ENCODE measurements around the gene POC1A. TPM values are rescaled to one million over a fixed set of nuclear protein-coding genes. Genes with fewer than 3 reads are reported as not detected.

The POC1A gene
- polyA plus RNA-seq, 1 donor from 2014 or later, result 1.3 TPM

DNA sequence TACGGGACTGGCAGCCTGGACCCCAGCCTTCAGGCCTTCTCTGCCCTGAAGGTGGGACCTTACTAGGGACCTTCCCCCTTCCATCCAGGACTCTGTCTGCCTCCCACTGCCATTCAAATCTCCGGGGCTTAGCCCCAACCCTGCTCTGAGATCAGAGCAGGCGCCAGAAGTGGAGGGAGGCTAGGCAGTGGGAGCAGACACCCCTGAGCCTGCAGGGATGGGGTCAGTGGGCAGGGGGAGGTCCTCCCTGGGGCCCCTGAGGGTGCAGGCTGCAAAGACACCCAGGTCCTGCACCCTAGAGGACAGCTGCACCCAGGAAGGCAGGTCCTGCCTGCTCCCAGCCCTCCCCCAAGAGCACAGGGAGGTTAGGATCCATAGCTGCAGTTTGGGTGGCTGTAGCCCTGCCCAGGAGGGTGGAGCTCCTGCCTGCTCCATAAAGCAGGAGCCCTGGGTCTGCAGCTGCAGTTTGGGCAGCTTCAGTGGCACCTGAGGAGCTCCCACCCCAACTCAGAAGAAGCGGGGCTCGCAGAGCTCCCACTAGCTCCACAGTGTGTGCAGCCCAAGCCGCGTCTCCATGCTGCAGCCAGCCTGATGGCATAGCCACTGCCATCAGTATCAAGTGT, 8.1 kb upstream of the POC1A start:
- Histone ChIP-seq H3K27me3 (ENCODE audit: insufficient read depth, low read depth, low read length) (no peaks in the 10 kb centered on the region), H3K9me3 (ENCODE audit: low read length) (no peaks in the 10 kb centered on the region), H3K9me2 (ENCODE audit: insufficient read depth, low read length) (no peaks in the 10 kb centered on the region), H3K4me3 (ENCODE audit: low read length) (no peak overlapping the region), H3F3A (ENCODE audit: insufficient read depth, low read length, poor library complexity, severe bottlenecking) (no peaks in the 10 kb centered on the region), H2AFZ (ENCODE audit: low read depth, low read length) (no peak overlapping the region), H3K4me2 (ENCODE audit: low read length) (no peak overlapping the region), H4K20me1 (ENCODE audit: insufficient read depth) (no peaks in the 10 kb centered on the region), H3K79me2 (replicated peaks; ENCODE audit: insufficient read depth, low read length) (no peaks in the 10 kb centered on the region), H3K36me3 (ENCODE audit: insufficient read depth, low read length) (no peaks in the 10 kb centered on the region), H3K27ac (ENCODE audit: low read length) (no peak overlapping the region), H3K9ac (ENCODE audit: low read length) (no peak overlapping the region)
- no peak for TF ChIP-seq EP300 (conservative IDR thresholded peaks at IDR 0.05; ENCODE audit: poor library complexity, severe bottlenecking)
- TF ChIP-seq, protein P1, sequence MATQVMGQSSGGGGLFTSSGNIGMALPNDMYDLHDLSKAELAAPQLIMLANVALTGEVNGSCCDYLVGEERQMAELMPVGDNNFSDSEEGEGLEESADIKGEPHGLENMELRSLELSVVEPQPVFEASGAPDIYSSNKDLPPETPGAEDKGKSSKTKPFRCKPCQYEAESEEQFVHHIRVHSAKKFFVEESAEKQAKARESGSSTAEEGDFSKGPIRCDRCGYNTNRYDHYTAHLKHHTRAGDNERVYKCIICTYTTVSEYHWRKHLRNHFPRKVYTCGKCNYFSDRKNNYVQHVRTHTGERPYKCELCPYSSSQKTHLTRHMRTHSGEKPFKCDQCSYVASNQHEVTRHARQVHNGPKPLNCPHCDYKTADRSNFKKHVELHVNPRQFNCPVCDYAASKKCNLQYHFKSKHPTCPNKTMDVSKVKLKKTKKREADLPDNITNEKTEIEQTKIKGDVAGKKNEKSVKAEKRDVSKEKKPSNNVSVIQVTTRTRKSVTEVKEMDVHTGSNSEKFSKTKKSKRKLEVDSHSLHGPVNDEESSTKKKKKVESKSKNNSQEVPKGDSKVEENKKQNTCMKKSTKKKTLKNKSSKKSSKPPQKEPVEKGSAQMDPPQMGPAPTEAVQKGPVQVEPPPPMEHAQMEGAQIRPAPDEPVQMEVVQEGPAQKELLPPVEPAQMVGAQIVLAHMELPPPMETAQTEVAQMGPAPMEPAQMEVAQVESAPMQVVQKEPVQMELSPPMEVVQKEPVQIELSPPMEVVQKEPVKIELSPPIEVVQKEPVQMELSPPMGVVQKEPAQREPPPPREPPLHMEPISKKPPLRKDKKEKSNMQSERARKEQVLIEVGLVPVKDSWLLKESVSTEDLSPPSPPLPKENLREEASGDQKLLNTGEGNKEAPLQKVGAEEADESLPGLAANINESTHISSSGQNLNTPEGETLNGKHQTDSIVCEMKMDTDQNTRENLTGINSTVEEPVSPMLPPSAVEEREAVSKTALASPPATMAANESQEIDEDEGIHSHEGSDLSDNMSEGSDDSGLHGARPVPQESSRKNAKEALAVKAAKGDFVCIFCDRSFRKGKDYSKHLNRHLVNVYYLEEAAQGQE (IDR thresholded peaks at IDR 0.05; ENCODE audit: borderline replicate concordance), result no peak
- no peak for TF ChIP-seq EZH2 (IDR thresholded peaks at IDR 0.05; ENCODE audit: borderline replicate concordance, insufficient read depth, low read length, poor library complexity, severe bottlenecking)
- TF ChIP-seq CTCF (IDR thresholded peaks at IDR 0.05; ENCODE audit: poor library complexity, severe bottlenecking), result no peak

DNA sequence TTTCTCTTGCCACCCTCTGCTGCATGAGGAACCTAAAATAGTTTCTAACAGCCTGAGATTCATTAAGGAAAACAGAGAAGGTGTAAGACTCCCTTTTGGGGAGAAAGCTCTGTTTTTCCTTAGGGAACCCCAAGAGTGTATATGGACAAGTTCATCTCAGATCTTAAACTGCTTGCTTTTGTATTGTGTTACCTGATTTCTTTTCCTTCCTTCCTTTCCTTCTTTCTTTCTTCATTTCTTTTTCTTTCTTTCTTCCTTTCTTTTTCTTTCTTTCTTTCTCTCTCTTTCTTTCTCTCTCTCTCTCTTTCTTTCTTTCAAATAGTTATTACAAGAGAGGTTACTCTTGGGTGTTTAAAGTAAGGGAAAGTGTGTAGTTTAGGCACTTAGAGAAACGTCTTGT, 5.3 kb upstream of the POC1A start:
- Histone ChIP-seq H4K20me1 (ENCODE audit: insufficient read depth) (no peaks in the 10 kb centered on the region), H3K27ac (ENCODE audit: low read length) (no peak overlapping the region), H3K9me2 (ENCODE audit: insufficient read depth, low read length) (no peaks in the 10 kb centered on the region), H3K4me3 (ENCODE audit: low read length) (no peak overlapping the region), H3K79me2 (replicated peaks; ENCODE audit: insufficient read depth, low read length) (no peaks in the 10 kb centered on the region), H3K9ac (ENCODE audit: low read length) (no peak overlapping the region), H3K27me3 (ENCODE audit: insufficient read depth, low read depth, low read length) (no peaks in the 10 kb centered on the region), H3K9me3 (ENCODE audit: low read length) (no peaks in the 10 kb centered on the region), H3K4me2 (ENCODE audit: low read length) (no peak overlapping the region), H3F3A (ENCODE audit: insufficient read depth, low read length, poor library complexity, severe bottlenecking) (no peaks in the 10 kb centered on the region), H3K36me3 (ENCODE audit: insufficient read depth, low read length) (no peaks in the 10 kb centered on the region), H2AFZ (ENCODE audit: low read depth, low read length) (no peak overlapping the region)
- TF ChIP-seq POLR2AphosphoS5 (IDR thresholded peaks at IDR 0.05), result no peak
- TF ChIP-seq SMC3 (conservative IDR thresholded peaks at IDR 0.05; ENCODE audit: poor library complexity), result no peak
- no peak for TF ChIP-seq MXI1 (conservative IDR thresholded peaks at IDR 0.05; ENCODE audit: poor library complexity, severe bottlenecking)
- TF ChIP-seq, protein P1 (IDR thresholded peaks at IDR 0.05; ENCODE audit: borderline replicate concordance), result no peak
- TF ChIP-seq EP300 (conservative IDR thresholded peaks at IDR 0.05; ENCODE audit: poor library complexity, severe bottlenecking), result no peak
- no peak for TF ChIP-seq EZH2 (IDR thresholded peaks at IDR 0.05; ENCODE audit: borderline replicate concordance, insufficient read depth, low read length, poor library complexity, severe bottlenecking)
- no peak for TF ChIP-seq CTCF (IDR thresholded peaks at IDR 0.05; ENCODE audit: poor library complexity, severe bottlenecking)
- TF ChIP-seq TAF1 (IDR thresholded peaks at IDR 0.05; ENCODE audit: low read depth), result no peak

Data from neural cell (in vitro differentiated cells).